ENCODE data around the gene FAM200A. TPM values are rescaled to one million over a fixed set of nuclear protein-coding genes. Genes with fewer than 3 reads are reported as not detected.

Gene FAM200A
- total RNA-seq, 1 experiment from 2014 or later, result 5.2 TPM

DNA sequence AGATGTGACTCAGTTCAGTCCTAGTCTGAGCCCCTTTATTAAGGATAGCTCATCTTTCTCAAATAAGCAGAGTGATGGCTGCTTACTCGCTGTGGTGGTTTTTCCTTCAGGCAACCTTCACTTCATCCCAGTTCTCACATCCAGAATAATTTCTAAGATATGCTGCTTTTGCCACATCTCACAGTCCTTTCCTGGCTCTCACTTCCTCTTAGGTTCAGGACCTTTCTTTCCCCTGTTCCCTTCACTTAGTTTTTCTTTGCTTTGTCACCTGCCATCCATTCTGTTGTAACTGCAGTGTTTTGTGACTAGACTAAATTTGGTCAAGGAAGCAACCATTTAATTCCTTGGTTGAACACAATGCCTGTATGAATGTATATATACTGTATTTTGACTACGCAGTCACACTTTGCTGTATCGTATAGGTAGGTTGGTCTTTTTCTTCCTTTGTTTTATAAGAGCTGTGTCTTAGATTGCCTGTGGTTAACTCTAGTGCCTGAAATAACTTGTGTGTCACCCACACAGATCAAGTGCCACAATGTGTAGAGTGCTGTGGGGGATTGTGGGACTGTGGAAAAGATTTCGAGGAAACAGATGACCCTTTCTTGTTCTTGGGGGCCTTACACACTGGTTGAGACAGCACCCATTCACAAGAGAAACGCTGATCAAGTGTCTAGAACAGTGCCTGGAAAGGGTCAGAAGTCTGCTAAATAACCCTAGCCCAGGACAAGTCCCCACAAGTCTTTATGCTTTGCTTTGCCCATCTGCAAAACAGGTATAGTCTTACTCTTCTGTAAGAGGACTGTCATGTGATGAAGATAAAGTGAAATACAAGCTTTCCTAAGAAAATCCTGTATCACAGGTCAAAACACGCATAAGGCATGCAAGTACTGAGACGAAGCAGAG lies 9.2 kb upstream of the FAM200A start:
- Mint-ChIP-seq H3K9me3 (ENCODE audit: unreplicated experiment) (peaks cover 12% of the 10 kb centered on the region), H3K27me3 (ENCODE audit: insufficient read depth, unreplicated experiment) (no peaks in the 10 kb centered on the region), H3K36me3 (ENCODE audit: insufficient read depth, unreplicated experiment) (peaks cover 22% of the 10 kb centered on the region), H3K4me1 (ENCODE audit: low read depth, unreplicated experiment) (peaks cover 35% of the 10 kb centered on the region), H3K27ac (ENCODE audit: unreplicated experiment) (no peak overlapping the region), H3K4me3 (ENCODE audit: unreplicated experiment) (peak overlapping the region; percentile 16)
- H3K9me3 ChIP-seq, result no peaks in the 10 kb centered on the region
- no peak for DNase-seq
- ChIA-PET POLR2A (no interaction called here), CTCF (no interaction called here)
- peaks cover 38% of the 10 kb centered on the region for H3K4me1 ChIP-seq
- TSS peak; percentile 24 for BruUV-seq (replicated peaks)
- TF ChIP-seq, protein P1, sequence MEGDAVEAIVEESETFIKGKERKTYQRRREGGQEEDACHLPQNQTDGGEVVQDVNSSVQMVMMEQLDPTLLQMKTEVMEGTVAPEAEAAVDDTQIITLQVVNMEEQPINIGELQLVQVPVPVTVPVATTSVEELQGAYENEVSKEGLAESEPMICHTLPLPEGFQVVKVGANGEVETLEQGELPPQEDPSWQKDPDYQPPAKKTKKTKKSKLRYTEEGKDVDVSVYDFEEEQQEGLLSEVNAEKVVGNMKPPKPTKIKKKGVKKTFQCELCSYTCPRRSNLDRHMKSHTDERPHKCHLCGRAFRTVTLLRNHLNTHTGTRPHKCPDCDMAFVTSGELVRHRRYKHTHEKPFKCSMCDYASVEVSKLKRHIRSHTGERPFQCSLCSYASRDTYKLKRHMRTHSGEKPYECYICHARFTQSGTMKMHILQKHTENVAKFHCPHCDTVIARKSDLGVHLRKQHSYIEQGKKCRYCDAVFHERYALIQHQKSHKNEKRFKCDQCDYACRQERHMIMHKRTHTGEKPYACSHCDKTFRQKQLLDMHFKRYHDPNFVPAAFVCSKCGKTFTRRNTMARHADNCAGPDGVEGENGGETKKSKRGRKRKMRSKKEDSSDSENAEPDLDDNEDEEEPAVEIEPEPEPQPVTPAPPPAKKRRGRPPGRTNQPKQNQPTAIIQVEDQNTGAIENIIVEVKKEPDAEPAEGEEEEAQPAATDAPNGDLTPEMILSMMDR (IDR thresholded peaks at IDR 0.05; ENCODE audit: insufficient read depth in 1 of 2, low read depth in 1 of 2, low read length in 1 of 2, severe bottlenecking in 1 of 2, unreplicated experiment in 1 of 2), result no peak
- no peak overlapping the region for H3K4me3 ChIP-seq (ENCODE audit: low read depth, low read length)
- no peaks in the 10 kb centered on the region for H3K36me3 ChIP-seq (ENCODE audit: control insufficient read depth, insufficient read depth, low read length)
- H3K27me3 ChIP-seq (replicated peaks; ENCODE audit: control insufficient read depth, insufficient read depth, low read length), result no peaks in the 10 kb centered on the region
- intact Hi-C loops (cut with micrococcal nuclease; ENCODE audit: unreplicated experiment), result no loop called here

DNA sequence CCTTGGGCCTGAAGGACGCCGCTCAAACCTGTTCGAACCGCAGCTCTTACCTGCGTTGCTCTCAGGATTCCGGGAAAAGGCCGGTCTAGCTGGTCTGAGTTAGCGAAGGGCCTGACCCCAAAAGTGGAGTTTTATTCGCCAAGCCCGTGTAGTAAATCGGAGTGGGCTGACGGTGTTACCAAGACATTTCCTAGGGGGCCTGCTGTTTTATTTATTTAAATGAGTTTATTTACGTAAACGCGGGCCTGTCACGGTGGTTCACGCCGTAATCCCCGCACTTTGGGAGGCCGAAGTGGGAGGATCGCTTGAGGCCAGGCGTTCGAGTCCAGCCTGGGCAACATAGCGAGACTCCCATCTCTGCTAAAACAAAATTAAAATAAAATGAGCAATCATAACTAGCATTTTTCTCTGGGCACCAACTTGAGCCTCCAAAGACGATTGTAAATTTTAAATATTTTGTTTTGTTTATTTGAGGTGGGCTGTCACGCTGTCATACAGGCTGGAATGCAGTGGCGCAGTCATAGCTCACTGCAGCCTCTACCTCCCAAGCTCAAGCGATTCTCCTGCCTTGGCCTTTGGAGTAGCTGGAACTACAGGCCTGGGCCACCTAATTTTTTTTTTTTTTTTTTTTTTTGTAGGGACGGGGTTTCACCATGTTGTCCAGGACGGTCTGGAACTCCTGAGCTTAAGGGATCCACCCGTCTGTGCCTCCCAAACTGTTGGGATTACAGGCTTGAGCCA lies 7.4 kb upstream of the FAM200A start:
- TF ChIP-seq, protein P1 (IDR thresholded peaks at IDR 0.05; ENCODE audit: insufficient read depth in 1 of 2, low read depth in 1 of 2, low read length in 1 of 2, severe bottlenecking in 1 of 2, unreplicated experiment in 1 of 2), result no peak
- Mint-ChIP-seq H3K27ac (ENCODE audit: unreplicated experiment) (peak overlapping the region; percentile 62), H3K27me3 (ENCODE audit: insufficient read depth, unreplicated experiment) (no peaks in the 10 kb centered on the region), H3K36me3 (ENCODE audit: insufficient read depth, unreplicated experiment) (peaks cover 17% of the 10 kb centered on the region), H3K4me1 (ENCODE audit: low read depth, unreplicated experiment) (peaks cover 32% of the 10 kb centered on the region), H3K9me3 (ENCODE audit: unreplicated experiment) (peaks cover 9% of the 10 kb centered on the region), H3K4me3 (ENCODE audit: unreplicated experiment) (peak overlapping the region; percentile 77)
- Histone ChIP-seq H3K4me3 (ENCODE audit: low read depth, low read length) (peak overlapping the region; percentile 66), H3K36me3 (ENCODE audit: control insufficient read depth, insufficient read depth, low read length) (no peaks in the 10 kb centered on the region), H3K27me3 (replicated peaks; ENCODE audit: control insufficient read depth, insufficient read depth, low read length) (no peaks in the 10 kb centered on the region), H3K4me1 (peaks cover 34% of the 10 kb centered on the region), H3K9me3 (no peaks in the 10 kb centered on the region)
- POLR2A ChIA-PET, result interaction anchor here (0.5 to 0.6 kb wide), 3 partner anchors 23 to 335 kb away, joined by 3 to 16 read pairs (median 4); no protein-coding TSS in a partner anchor
- no peak for DNase-seq
- intact Hi-C loops (cut with micrococcal nuclease; ENCODE audit: unreplicated experiment), result no loop called here
- CTCF ChIA-PET, result no interaction called here
- no TSS peak for BruUV-seq (replicated peaks)

All from Caco-2 (cell line).